K562 (cell line): ENCODE data around the gene C5orf47. TPM values are rescaled to one million over a fixed set of nuclear protein-coding genes. Genes with fewer than 3 reads are reported as not detected.

Experiments used
- BDP1 ChIP-seq: IDR thresholded peaks from 3 replicates; pipeline ENCODE4 v1.6.1; 2011; ENCODE audit not compliant: insufficient read length, insufficient read depth
- BRCA1 ChIP-seq, 2 experiments: fragments of 450-650 bp in 1 of 2; sonication (generic) in 1 of 2; formaldehyde crosslinking in 1 of 2; IDR thresholded peaks; 2 replicates each; pipeline versions ENCODE4 v1.5.0 to v1.6.1; 2017 to 2020; ENCODE audit warnings: mild to moderate bottlenecking in 1 of 2, missing genetic modification reagents in 1 of 2
- CHCHD3 ChIP-seq: fragments of 250-450 bp; sonication (Bioruptor Pico); IDR thresholded peaks from 2 replicates; pipeline ENCODE4 v2.1.2; 2022; ENCODE audit warnings: mild to moderate bottlenecking
- ETV1 ChIP-seq: fragments of 450-650 bp; conservative IDR thresholded peaks from 2 replicates; pipeline ENCODE4 v1.6.1; 2016; ENCODE audit warnings: missing genetic modification characterization, control low read depth, low read depth, missing compliant biosample characterization
- HDAC1 ChIP-seq, 2 experiments: fragments of 450-650 bp; IDR thresholded peaks; 2 replicates each; pipeline ENCODE4 v1.6.1; 2016 to 2017; ENCODE audit warnings: inconsistent platforms in 1 of 2, mild to moderate bottlenecking in 1 of 2, moderate library complexity in 1 of 2
- JUND ChIP-seq, 2 experiments: IDR thresholded peaks; 2 replicates in 1 of 2; 3 replicates in 1 of 2; pipeline ENCODE4 v1.6.1; 2011; ENCODE audit warnings: borderline replicate concordance in 2 of 2, low read depth in 2 of 2, low read length in 2 of 2, improper control_type of control experiment in 1 of 2, missing biosample characterization in 1 of 2, missing genetic modification characterization in 1 of 2, missing genetic modification reagents in 1 of 2
- LARP7 ChIP-seq: fragments of 450-650 bp; IDR thresholded peaks from 2 replicates; pipeline ENCODE4 v1.6.1; 2016
- LCOR ChIP-seq: sonication (generic); formaldehyde crosslinking; IDR thresholded peaks from 2 replicates; pipeline ENCODE4 v1.8.0; 2022; ENCODE audit warnings: mild to moderate bottlenecking, missing genetic modification reagents
- MAZ ChIP-seq, 2 experiments: fragments of 450-650 bp in 1 of 2; sonication (generic) in 1 of 2; formaldehyde crosslinking; IDR thresholded peaks in 1 of 2; conservative IDR thresholded peaks in 1 of 2; 2 replicates each; pipeline versions ENCODE4 v1.4.0 to v1.5.0; 2020; ENCODE audit warnings: mild to moderate bottlenecking in 1 of 2, missing genetic modification reagents in 1 of 2
- NFYB ChIP-seq: IDR thresholded peaks from 2 replicates; pipeline ENCODE4 v1.6.1; 2011; ENCODE audit warnings: mild to moderate bottlenecking, moderate library complexity; ENCODE audit not compliant: insufficient read length; ENCODE audit errors: extremely low read depth
- POLR2AphosphoS2 ChIP-seq: IDR thresholded peaks from 2 replicates; pipeline ENCODE4 v1.6.1; 2012; ENCODE audit warnings: low read length, improper control_type of control experiment
- RBM39 ChIP-seq: fragments of 200-400 bp; formaldehyde crosslinking; optimal IDR thresholded peaks from 2 replicates; pipeline ENCODE3; 2018; ENCODE audit warnings: low read depth, low read length
- RNF2 ChIP-seq: sonication (generic); IDR thresholded peaks from 2 replicates; pipeline ENCODE4 v1.6.1; 2016
- RUNX1 ChIP-seq: sonication (generic); IDR thresholded peaks from 2 replicates; pipeline ENCODE4 v1.6.1; 2016; ENCODE audit warnings: antibody characterized with exemption, low read depth
- SIN3A ChIP-seq, 2 experiments: fragments of 150-350 bp in 1 of 2; IDR thresholded peaks; 2 replicates each; pipeline ENCODE4 v1.6.1; 2011 to 2016; ENCODE audit warnings: borderline replicate concordance in 2 of 2, low read depth in 2 of 2, low read length in 2 of 2, mild to moderate bottlenecking in 2 of 2, moderate library complexity in 2 of 2; ENCODE audit not compliant: control insufficient read depth in 1 of 2
- SIRT6 ChIP-seq: IDR thresholded peaks from one replicate; pipeline ENCODE4 v1.6.1; 2012; ENCODE audit warnings: low read depth, mild to moderate bottlenecking, control low read depth, inconsistent platforms, low read length, moderate library complexity
- SREBF2 ChIP-seq: sonication (generic); formaldehyde crosslinking; IDR thresholded peaks from 2 replicates; pipeline ENCODE4 v1.4.0; 2020; ENCODE audit warnings: mild to moderate bottlenecking, missing genetic modification reagents
- STAG1 ChIP-seq: sonication (generic); formaldehyde crosslinking; IDR thresholded peaks from 2 replicates; pipeline ENCODE4 v1.5.0; 2020; ENCODE audit warnings: missing genetic modification reagents, borderline replicate concordance
- TBL1XR1 ChIP-seq, 2 experiments: IDR thresholded peaks; 2 replicates each; pipeline ENCODE4 v1.6.1; 2012; ENCODE audit warnings: improper control_type of control experiment in 2 of 2, low read length in 2 of 2, mild to moderate bottlenecking in 1 of 2
- TCF7 ChIP-seq: sonication (generic); IDR thresholded peaks from 2 replicates; pipeline ENCODE4 v1.6.1; 2016; ENCODE audit warnings: antibody characterized with exemption, borderline replicate concordance
- TRIM28 ChIP-seq: fragments of 450-650 bp; IDR thresholded peaks from 2 replicates; pipeline ENCODE4 v1.6.1; 2017
- ZNF217 ChIP-seq: sonication (generic); formaldehyde crosslinking; IDR thresholded peaks from 2 replicates; pipeline ENCODE4 v1.8.0; 2022; ENCODE audit warnings: mild to moderate bottlenecking, missing genetic modification reagents
- polyA plus RNA-seq, 8 experiments: library from polyadenylated mRNA; depleted of rRNA in 4 of 8; stranded (reverse) in 5 of 8; unstranded in 3 of 8; fragments of >200 nt; fragmentation: Nextera tagmentation in 2 of 8; fragmentation: Illumina TruSeq in 1 of 8; extraction: Ambion mirVana in 2 of 8; extraction: Trizol in 1 of 8; gene quantifications; 2 replicates each; pipeline versions ENCODE4 v1.2.1 to v1.2.3, GENCODE V29; 2011 to 2014; ENCODE audit warnings: inconsistent platforms in 1 of 8, missing spikeins in 1 of 8
- total RNA-seq, 7 experiments: library from RNA; depleted of rRNA in 6 of 7; stranded (reverse); fragments of >200 nt in 6 of 7; fragmentation: Illumina TruSeq in 2 of 7; extraction: Trizol in 2 of 7; gene quantifications; 2 replicates each; pipeline versions ENCODE4 v1.2.1 to v1.2.3, GENCODE V29; 2011 to 2021; ENCODE audit warnings: low replicate concordance in 1 of 7
- TF ChIP-seq, protein P1 (sequence below): sonication (generic); formaldehyde crosslinking; IDR thresholded peaks from 2 replicates; pipeline ENCODE4 v1.8.0; 2022; ENCODE audit warnings: mild to moderate bottlenecking, missing genetic modification reagents
- TF ChIP-seq, protein P2 (sequence below), 2 experiments: IDR thresholded peaks; 2 replicates each; pipeline ENCODE4 v1.6.1; 2012; ENCODE audit warnings: improper control_type of control experiment in 2 of 2, low read depth in 2 of 2, low read length in 2 of 2, borderline replicate concordance in 1 of 2
- TF ChIP-seq, protein P3 (sequence below): IDR thresholded peaks from 2 replicates; pipeline ENCODE4 v1.6.1; 2014; ENCODE audit warnings: antibody characterized with exemption

C5orf47 gene
- total and polyA plus RNA-seq, 9 of the 15 experiments (the other 6 are each of a cell fraction or from before 2014, with no cell fraction given), result 0.08 TPM; not detected in 8

DNA sequence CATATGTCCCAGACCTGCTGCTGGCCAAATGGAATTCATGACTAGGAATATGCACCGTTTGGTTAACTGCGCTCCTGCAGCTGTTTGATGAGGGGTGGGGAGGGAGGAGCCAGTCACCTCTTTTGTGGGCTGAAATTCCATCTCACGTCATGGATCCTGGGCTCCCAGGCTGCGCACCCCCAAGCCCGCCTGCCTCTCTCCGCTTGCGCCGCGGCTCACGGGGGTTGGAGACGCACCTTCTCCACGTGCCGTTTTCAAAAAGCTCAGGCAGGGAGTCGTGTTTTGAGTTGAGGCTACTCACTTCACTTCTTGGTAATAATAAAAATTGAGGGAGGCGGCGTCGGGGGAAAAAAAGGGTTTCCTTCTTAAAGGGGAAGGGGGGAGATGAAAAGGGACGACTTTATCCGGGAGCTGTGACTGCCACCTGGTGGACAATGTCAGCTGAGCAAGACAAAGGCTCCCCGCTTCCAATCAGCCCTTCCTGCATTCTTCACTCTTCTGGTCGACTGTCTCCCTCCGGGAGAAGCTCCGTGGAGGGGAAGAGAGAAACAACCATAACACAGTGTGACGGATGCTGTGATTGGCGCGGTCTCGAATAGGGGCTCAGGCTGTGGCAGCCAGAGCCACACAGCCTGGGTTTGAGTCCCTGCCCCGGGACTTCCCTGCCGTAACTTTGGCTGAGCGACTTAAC is 15.9 kb upstream of the C5orf47 start (continued):
- TF ChIP-seq, protein P1, sequence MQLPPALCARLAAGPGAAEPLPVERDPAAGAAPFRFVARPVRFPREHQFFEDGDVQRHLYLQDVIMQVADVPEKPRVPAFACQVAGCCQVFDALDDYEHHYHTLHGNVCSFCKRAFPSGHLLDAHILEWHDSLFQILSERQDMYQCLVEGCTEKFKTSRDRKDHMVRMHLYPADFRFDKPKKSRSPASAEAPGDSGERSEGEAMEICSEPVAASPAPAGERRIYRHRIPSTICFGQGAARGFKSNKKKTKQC (CRISPR knock-in tag), result no peak
- peak; percentile 74; the same call in 1 of the 2 replicates for TF ChIP-seq STAG1
- no peak for TF ChIP-seq TRIM28
- TF ChIP-seq TCF7, result 0 out of 2 replicates have a peak, but pooled peaks have one; percentile 56
- TF ChIP-seq NFYB, result no peak
- no peak for TF ChIP-seq SIN3A (IDR thresholded peaks at IDR 0.05; ENCODE audit: borderline replicate concordance in 2 of 2, control insufficient read depth in 1 of 2, low read depth in 2 of 2, low read length in 2 of 2)
- no peak for TF ChIP-seq TBL1XR1 (IDR thresholded peaks at IDR 0.05; ENCODE audit: low read length in 2 of 2)
- no peak for TF ChIP-seq BRCA1 (IDR thresholded peaks at IDR 0.05)
- TF ChIP-seq BRCA1 (CRISPR knock-in tag; IDR thresholded peaks at IDR 0.05), result no peak
- no peak for TF ChIP-seq RNF2
- TF ChIP-seq MAZ (CRISPR knock-in tag; conservative IDR thresholded peaks at IDR 0.05 in 1 of 2, IDR thresholded peaks at IDR 0.05 in 1 of 2), result peak in 1 of 2 experiments; percentile 60; a peak in 2 of 4 replicates
- TF ChIP-seq LARP7, result no peak
- no peak for TF ChIP-seq ZNF217 (CRISPR knock-in tag)
- no peak; the same call in 1 of the 2 replicates for TF ChIP-seq ETV1 (tag)
- TF ChIP-seq, protein P2, sequence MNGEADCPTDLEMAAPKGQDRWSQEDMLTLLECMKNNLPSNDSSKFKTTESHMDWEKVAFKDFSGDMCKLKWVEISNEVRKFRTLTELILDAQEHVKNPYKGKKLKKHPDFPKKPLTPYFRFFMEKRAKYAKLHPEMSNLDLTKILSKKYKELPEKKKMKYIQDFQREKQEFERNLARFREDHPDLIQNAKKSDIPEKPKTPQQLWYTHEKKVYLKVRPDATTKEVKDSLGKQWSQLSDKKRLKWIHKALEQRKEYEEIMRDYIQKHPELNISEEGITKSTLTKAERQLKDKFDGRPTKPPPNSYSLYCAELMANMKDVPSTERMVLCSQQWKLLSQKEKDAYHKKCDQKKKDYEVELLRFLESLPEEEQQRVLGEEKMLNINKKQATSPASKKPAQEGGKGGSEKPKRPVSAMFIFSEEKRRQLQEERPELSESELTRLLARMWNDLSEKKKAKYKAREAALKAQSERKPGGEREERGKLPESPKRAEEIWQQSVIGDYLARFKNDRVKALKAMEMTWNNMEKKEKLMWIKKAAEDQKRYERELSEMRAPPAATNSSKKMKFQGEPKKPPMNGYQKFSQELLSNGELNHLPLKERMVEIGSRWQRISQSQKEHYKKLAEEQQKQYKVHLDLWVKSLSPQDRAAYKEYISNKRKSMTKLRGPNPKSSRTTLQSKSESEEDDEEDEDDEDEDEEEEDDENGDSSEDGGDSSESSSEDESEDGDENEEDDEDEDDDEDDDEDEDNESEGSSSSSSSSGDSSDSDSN (IDR thresholded peaks at IDR 0.05; ENCODE audit: borderline replicate concordance in 1 of 2, low read depth in 2 of 2, low read length in 2 of 2), result 0 out of 4 replicates have a peak, but pooled peaks of 1 of the 2 experiments have one; percentile 44
- no peak for TF ChIP-seq SREBF2 (CRISPR knock-in tag)
- 0 out of 2 replicates have a peak, but pooled peaks have one; percentile 22 for TF ChIP-seq LCOR (CRISPR knock-in tag)
- peak; percentile 46 for TF ChIP-seq RBM39
- no peak for TF ChIP-seq POLR2AphosphoS2
- TF ChIP-seq, protein P3, sequence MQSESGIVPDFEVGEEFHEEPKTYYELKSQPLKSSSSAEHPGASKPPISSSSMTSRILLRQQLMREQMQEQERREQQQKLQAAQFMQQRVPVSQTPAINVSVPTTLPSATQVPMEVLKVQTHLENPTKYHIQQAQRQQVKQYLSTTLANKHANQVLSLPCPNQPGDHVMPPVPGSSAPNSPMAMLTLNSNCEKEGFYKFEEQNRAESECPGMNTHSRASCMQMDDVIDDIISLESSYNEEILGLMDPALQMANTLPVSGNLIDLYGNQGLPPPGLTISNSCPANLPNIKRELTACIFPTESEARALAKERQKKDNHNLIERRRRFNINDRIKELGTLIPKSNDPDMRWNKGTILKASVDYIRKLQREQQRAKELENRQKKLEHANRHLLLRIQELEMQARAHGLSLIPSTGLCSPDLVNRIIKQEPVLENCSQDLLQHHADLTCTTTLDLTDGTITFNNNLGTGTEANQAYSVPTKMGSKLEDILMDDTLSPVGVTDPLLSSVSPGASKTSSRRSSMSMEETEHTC, result no peak
- TF ChIP-seq HDAC1 (IDR thresholded peaks at IDR 0.05), result no peak
- TF ChIP-seq RUNX1, result no peak
- no peak for TF ChIP-seq SIRT6
- TF ChIP-seq JUND (IDR thresholded peaks at IDR 0.05; ENCODE audit: borderline replicate concordance, low read depth, low read length), result peak; percentile 30; the same call in 1 of the 2 replicates
- no peak for TF ChIP-seq JUND (tag; IDR thresholded peaks at IDR 0.05; ENCODE audit: borderline replicate concordance, low read depth, low read length)
- TF ChIP-seq BDP1, result no peak
- TF ChIP-seq CHCHD3, result no peak
